SK-N-SH (cell line): ENCODE results near the gene MID1. TPM values are rescaled to one million over a fixed set of nuclear protein-coding genes. Genes with fewer than 3 reads are reported as not detected.
A peak's percentile ranks its signal among the peaks of the same experiment; 100 is the strongest.

Experiments
- CTCF ChIA-PET: fragments of 300-600, 350-600 bp; formaldehyde crosslinking; extraction: SDS; loops from one replicate; lab custom pipeline; 2021; lab: Yijun Ruan, JAX
- POLR2A ChIA-PET: fragments of 350-600 bp; sonication (Branson Sonifier 250); formaldehyde crosslinking; extraction: SDS; loops from one replicate; lab custom pipeline; 2020; ENCODE audit warnings: antibody characterized with exemption, inconsistent platforms; lab: Yijun Ruan, JAX
- DNase-seq: peaks from one replicate; pipeline ENCODE4 v3.0.0; 2012
- H2AFZ ChIP-seq: fragments of 200-600 bp; sonication (generic); 2 replicates; pipeline ENCODE4 v1.8.1; 2016; ENCODE audit warnings: antibody characterized with exemption, mild to moderate bottlenecking, low read depth
- H3F3A ChIP-seq: fragments of 200-600 bp; sonication (generic); replicated peaks from 2 replicates; pipeline ENCODE3; 2016; ENCODE audit warnings: antibody characterized with exemption, mild to moderate bottlenecking; ENCODE audit not compliant: insufficient read depth
- H3K27ac ChIP-seq, 2 experiments: fragments of 200-500 bp in 1 of 2; fragments of 200-600 bp in 1 of 2; sonication (Bioruptor generic) in 1 of 2; sonication (generic), shearing (Covaris generic) in 1 of 2; 2 replicates each; pipeline versions ENCODE4 v1.5.1 to v1.6.1; 2014 to 2016; ENCODE audit warnings: low read depth in 2 of 2, inconsistent platforms in 1 of 2, low read length in 1 of 2, mild to moderate bottlenecking in 1 of 2, mixed read lengths in 1 of 2
- H3K27me3 ChIP-seq: fragments of 200-600 bp; sonication (generic), shearing (Covaris generic); 2 replicates; pipeline ENCODE4 v1.6.1; 2016; ENCODE audit warnings: mixed run types; ENCODE audit not compliant: insufficient read depth
- H3K36me3 ChIP-seq, 2 experiments: fragments of 200-500 bp in 1 of 2; fragments of 200-600 bp in 1 of 2; sonication (Bioruptor generic) in 1 of 2; sonication (generic) in 1 of 2; replicated peaks in 1 of 2; 2 replicates each; pipeline versions ENCODE3 to v1.5.1; 2014 to 2016; ENCODE audit warnings: low read length in 1 of 2, mild to moderate bottlenecking in 1 of 2; ENCODE audit not compliant: insufficient read depth in 2 of 2, control insufficient read depth in 1 of 2
- H3K4me1 ChIP-seq, 2 experiments: fragments of 200-500 bp in 1 of 2; fragments of 200-600 bp in 1 of 2; sonication (Bioruptor generic) in 1 of 2; sonication (generic), shearing (Covaris generic) in 1 of 2; 2 replicates each; pipeline versions ENCODE4 v1.5.1 to v1.6.1; 2014 to 2016; ENCODE audit warnings: low read depth in 1 of 2, low read length in 1 of 2, mixed run types in 1 of 2; ENCODE audit not compliant: insufficient read depth in 2 of 2, control insufficient read depth in 1 of 2
- H3K4me2 ChIP-seq: fragments of 200-600 bp; sonication (generic), shearing (Covaris generic); 2 replicates; pipeline ENCODE4 v1.6.1; 2017; ENCODE audit warnings: mixed run types
- H3K4me3 ChIP-seq, 2 experiments: fragments of 200-500 bp in 1 of 2; fragments of 200-600 bp in 1 of 2; sonication (Bioruptor generic) in 1 of 2; sonication (generic), shearing (Covaris generic) in 1 of 2; 2 replicates each; pipeline versions ENCODE4 v1.5.1 to v1.8.1; 2014 to 2016; ENCODE audit warnings: low read depth in 2 of 2, inconsistent platforms in 1 of 2, low read length in 1 of 2, mild to moderate bottlenecking in 1 of 2, mixed read lengths in 1 of 2, moderate library complexity in 1 of 2
- H3K79me2 ChIP-seq: fragments of 200-600 bp; sonication (generic); 2 replicates; pipeline ENCODE4 v1.8.1; 2017; ENCODE audit warnings: mild to moderate bottlenecking; ENCODE audit not compliant: insufficient read depth
- H3K9ac ChIP-seq: fragments of 200-600 bp; sonication (generic); 2 replicates; pipeline ENCODE4 v1.6.1; 2017; ENCODE audit warnings: mixed run types
- H3K9me2 ChIP-seq: fragments of 200-600 bp; sonication (generic); 2 replicates; pipeline ENCODE4 v1.6.1; 2017; ENCODE audit warnings: mixed run types
- H3K9me3 ChIP-seq: fragments of 200-600 bp; sonication (generic); 2 replicates; pipeline ENCODE4 v1.6.1; 2017; ENCODE audit warnings: mixed run types, mild to moderate bottlenecking, moderate library complexity
- H4K20me1 ChIP-seq: fragments of 200-600 bp; sonication (generic); 2 replicates; pipeline ENCODE4 v1.6.1; 2017; ENCODE audit warnings: mild to moderate bottlenecking, mixed run types; ENCODE audit not compliant: insufficient read depth
- CHD2 ChIP-seq: fragments of 150-350 bp; IDR thresholded peaks from 2 replicates; pipeline ENCODE4 v1.6.1; 2018; ENCODE audit warnings: low read length; ENCODE audit not compliant: partially characterized antibody
- EZH2phosphoT487 ChIP-seq: fragments of 200-600 bp; sonication (generic); IDR thresholded peaks from 2 replicates; pipeline ENCODE4 v1.6.1; 2017; ENCODE audit warnings: low read depth, mixed run types, mild to moderate bottlenecking, antibody characterized with exemption, moderate library complexity, borderline replicate concordance
- FOSL2 ChIP-seq: IDR thresholded peaks from 2 replicates; pipeline ENCODE4 v1.4.0; 2012; ENCODE audit warnings: low read depth, mild to moderate bottlenecking, moderate library complexity, borderline replicate concordance
- FOXM1 ChIP-seq: IDR thresholded peaks from 2 replicates; pipeline ENCODE4 v1.4.0; 2012; ENCODE audit warnings: low read depth, mild to moderate bottlenecking
- JUND ChIP-seq: IDR thresholded peaks from 2 replicates; pipeline ENCODE4 v1.4.0; 2012
- MAX ChIP-seq: IDR thresholded peaks from 2 replicates; pipeline ENCODE4 v1.4.0; 2012; ENCODE audit warnings: low read depth
- MXI1 ChIP-seq: IDR thresholded peaks from 2 replicates; pipeline ENCODE4 v1.6.1; 2012; ENCODE audit warnings: mild to moderate bottlenecking, low read depth, low read length, improper control_type of control experiment
- NFIC ChIP-seq: IDR thresholded peaks from 2 replicates; pipeline ENCODE4 v1.4.0; 2012; ENCODE audit warnings: borderline replicate concordance
- PBX3 ChIP-seq: IDR thresholded peaks from 2 replicates; pipeline ENCODE4; 2012
- REST ChIP-seq: IDR thresholded peaks from 2 replicates; pipeline ENCODE4 v1.6.1; 2012; ENCODE audit warnings: mild to moderate bottlenecking, low read depth, low read length, moderate library complexity
- RFX5 ChIP-seq: IDR thresholded peaks from 2 replicates; pipeline ENCODE4 v1.6.1; 2012; ENCODE audit warnings: mild to moderate bottlenecking, improper control_type of control experiment, low read length
- SMC3 ChIP-seq: IDR thresholded peaks from 2 replicates; pipeline ENCODE4 v1.6.1; 2012; ENCODE audit warnings: low read depth, low read length, improper control_type of control experiment
- TAF1 ChIP-seq: IDR thresholded peaks from 2 replicates; pipeline ENCODE4 v1.6.1; 2012; ENCODE audit warnings: low read depth, mild to moderate bottlenecking, low read length, moderate library complexity, borderline replicate concordance
- TCF12 ChIP-seq: IDR thresholded peaks from 2 replicates; pipeline ENCODE4 v1.4.0; 2012
- TEAD4 ChIP-seq: IDR thresholded peaks from 2 replicates; pipeline ENCODE4 v1.4.0; 2012; ENCODE audit warnings: mild to moderate bottlenecking, borderline replicate concordance; ENCODE audit not compliant: insufficient read depth
- YY1 ChIP-seq: IDR thresholded peaks from 2 replicates; pipeline ENCODE4 v1.4.0; 2012; ENCODE audit warnings: low read depth, mild to moderate bottlenecking
- ZBTB33 ChIP-seq: IDR thresholded peaks from 2 replicates; pipeline ENCODE4 v1.4.0; 2012; ENCODE audit warnings: low read depth, borderline replicate concordance
- WGBS: methylation state at CpG from one replicate; pipeline ENCODE4 v1.1.6; 2017; ENCODE audit warnings: low lambda C conversion rate; 5-methylcytosine and 5-hydroxymethylcytosine counted together
- polyA plus RNA-seq, 3 experiments: library from polyadenylated mRNA; depleted of rRNA; stranded (reverse); fragments of >200 nt; gene quantifications; 2 replicates each; pipeline ENCODE4 v1.2.3, GENCODE V29; 2012

Gene MID1
- polyA plus RNA-seq, 1 of the 3 experiments (the other 2 are of a cell fraction), result 10.4 TPM

GRCh38 chrX:10617999-10618351 is 2.4 kb downstream of the MID1 start:
- Histone ChIP-seq H3K4me3 (peak overlapping the region; percentile 38 to 65; a peak in 2 of 4 replicates), H2AFZ (no peak overlapping the region), H3K9me3 (no peaks in the 10 kb centered on the region), H3K36me3 (no peaks in the 10 kb centered on the region), H3K4me2 (peak overlapping the region; percentile 82), H3K79me2 (peaks cover 11% of the 10 kb centered on the region; the same call in 1 of the 2 replicates), H3K4me1 (peaks cover 0 to 4% of the 10 kb centered on the region in 2 experiments; a peak in 3 of 4 replicates), H3K27me3 (peaks cover 13% of the 10 kb centered on the region; the same call in 1 of the 2 replicates), H3K9ac (no peak overlapping the region), H3K9me2 (no peaks in the 10 kb centered on the region), H3K27ac (no peak overlapping the region), H3F3A (no peaks in the 10 kb centered on the region), H4K20me1 (no peaks in the 10 kb centered on the region)
- ChIA-PET POLR2A (interaction anchor here (0.6 kb wide), 1 partner anchor 315 kb away, joined by 4 read pairs; no protein-coding TSS in a partner anchor), CTCF (interaction anchor here (1.1 to 6.0 kb wide), 3 partner anchors 15 to 429 kb away, joined by 3 to 69 read pairs (median 3); no protein-coding TSS in a partner anchor)
- peak; percentile 11 for DNase-seq
- 0 out of 2 replicates have a peak, but pooled peaks have one; percentile 24 for TF ChIP-seq FOSL2
- TF ChIP-seq RFX5, result no peak
- TF ChIP-seq REST, result no peak
- TF ChIP-seq JUND, result no peak
- no peak for TF ChIP-seq ZBTB33
- no peak for TF ChIP-seq EZH2phosphoT487
- TF ChIP-seq MXI1, result no peak
- peak; percentile 54 for TF ChIP-seq PBX3
- no peak for TF ChIP-seq YY1
- no peak for TF ChIP-seq SMC3
- no peak for TF ChIP-seq TAF1
- TF ChIP-seq TCF12, result peak; percentile 34; the same call in 1 of the 2 replicates
- TF ChIP-seq TEAD4, result no peak
- no peak for TF ChIP-seq FOXM1
- 0 out of 2 replicates have a peak, but pooled peaks have one; percentile 23 for TF ChIP-seq MAX
- TF ChIP-seq CHD2, result no peak
- no peak for TF ChIP-seq NFIC
- 0% methylated on average over 2 of the region's 3 CpGs for WGBS
